Spleen (tissue), 11 donors: ENCODE data around the gene SAC3D1. TPM values are rescaled to one million over a fixed set of nuclear protein-coding genes. Genes with fewer than 3 reads are reported as not detected.

Experiments used
- DNase-seq: peaks from one replicate; pipeline ENCODE4 v3.0.0-alpha.2; 2020
- H3K27ac ChIP-seq, 8 donors: fragments of 200-600 bp; sonication (generic) in 7 of 8; 1 replicate in 4 of 8; 2 replicates in 4 of 8; pipeline versions ENCODE4 v1.5.0 to v1.8.0; 2016 to 2021; ENCODE audit warnings: inconsistent platforms in 4 of 8, mild to moderate bottlenecking in 4 of 8, moderate library complexity in 1 of 8
- H3K27me3 ChIP-seq, 7 donors: fragments of 200-600 bp; sonication (generic) in 6 of 7; replicated peaks in 1 of 7; 1 replicate in 4 of 7; 2 replicates in 3 of 7; pipeline versions ENCODE4 v1.5.0 to v1.8.0; 2016 to 2021; ENCODE audit warnings: inconsistent platforms in 3 of 7, mild to moderate bottlenecking in 1 of 7
- H3K36me3 ChIP-seq, 6 donors: fragments of 200-600 bp; sonication (generic) in 5 of 6; 1 replicate in 4 of 6; 2 replicates in 2 of 6; pipeline versions ENCODE4 v1.5.0 to v1.8.0; 2016 to 2021; ENCODE audit warnings: inconsistent platforms in 2 of 6
- H3K4me1 ChIP-seq, 6 donors: fragments of 200-600 bp; sonication (generic) in 5 of 6; 1 replicate in 3 of 6; 2 replicates in 3 of 6; pipeline versions ENCODE4 v1.5.0 to v1.8.0; 2016 to 2021; ENCODE audit warnings: inconsistent platforms in 3 of 6
- H3K4me3 ChIP-seq, 8 donors: fragments of 200-600 bp; sonication (generic) in 7 of 8; 1 replicate in 4 of 8; 2 replicates in 4 of 8; pipeline versions ENCODE4 v1.5.0 to v1.8.0; 2016 to 2021; ENCODE audit warnings: inconsistent platforms in 4 of 8, mild to moderate bottlenecking in 4 of 8, moderate library complexity in 2 of 8
- H3K9me3 ChIP-seq, 8 donors: fragments of 200-600 bp; sonication (generic) in 7 of 8; 1 replicate in 4 of 8; 2 replicates in 4 of 8; pipeline versions ENCODE4 v1.5.0 to v1.8.0; 2016 to 2021; ENCODE audit warnings: inconsistent platforms in 4 of 8
- CTCF ChIP-seq, 11 experiments: fragments of 200-600 bp in 7 of 11; fragments of 450-650 bp in 4 of 11; sonication (generic) in 4 of 11; IDR thresholded peaks in 8 of 11; conservative IDR thresholded peaks in 3 of 11; 1 replicate in 7 of 11; 2 replicates in 4 of 11; pipeline versions ENCODE4 v1.4.0 to v1.8.0; 2016 to 2021; ENCODE audit warnings: antibody characterized with exemption in 11 of 11, inconsistent platforms in 4 of 11, mild to moderate bottlenecking in 1 of 11
- POLR2A ChIP-seq, 3 donors: fragments of 450-650 bp; IDR thresholded peaks; one replicate each; pipeline ENCODE4 v1.5.1; 2017; ENCODE audit warnings: antibody characterized with exemption in 3 of 3, mild to moderate bottlenecking in 1 of 3
- POLR2AphosphoS5 ChIP-seq, 3 donors: sonication (generic); formaldehyde crosslinking; IDR thresholded peaks; one replicate each; pipeline ENCODE4 v1.5.1; 2017; ENCODE audit warnings: antibody characterized with exemption in 3 of 3
- WGBS, 5 donors: extraction: QIAGEN DNeasy Blood & Tissue Kit in 3 of 5; methylation state at CpG; one replicate each; pipeline versions ENCODE4 v1.1.5 to v1.1.7; 2013 to 2018; 5-methylcytosine and 5-hydroxymethylcytosine counted together
- intact Hi-C: fragments of 100-400 bp; cut with DNase I; formaldehyde crosslinking; loops from one replicate; pipeline ENCODE4 v1.15.0; 2023; ENCODE audit warnings: low total_unique reads
- polyA plus RNA-seq, 3 donors: library from polyadenylated mRNA; stranded (reverse); fragments of 200-250 nt; gene quantifications; one replicate each; pipeline ENCODE4 v1.2.1, GENCODE V29; 2013
- total RNA-seq, 7 donors: library from RNA; depleted of rRNA in 3 of 7; stranded (reverse); fragments of >200 nt in 3 of 7; fragmentation: NEBNext Ultra II Directional in 4 of 7; extraction: Animal tissue kit (Norgen Biotek cat#: 25700) in 4 of 7; gene quantifications; one replicate each; pipeline versions ENCODE4 v1.1.0 to v1.2.1, GENCODE V29; 2016 to 2021
- donor health status: healthy with polysubstance abuse.
- donor health status: DM: no; HTN: no; CAD: no; lungs with moderate emphysema.
- donor health status: DM: no; HTN: no; CAD: no.
- donor health status: Bipolar disorder and iron deficiency.
- donor health status: healthy.
- donor health status: DM: no; HTN: no; CAD: no.
- donor health status: DM: yes; HTN: yes; CAD: no.

SAC3D1 gene
- total and polyA plus RNA-seq, 10 donors, result 5.2 to 11.9 (median 6.8) TPM

- peaks cover 13 to 48% (median 29%) of the 10 kb centered on the region in 6 donors for H3K4me1 ChIP-seq
- 15 to 35% (median 16%) methylated on average over 9 to 22 of the region's 22 CpGs for WGBS, 5 donors
- no peaks in the 10 kb centered on the region for H3K27me3 ChIP-seq
- TF ChIP-seq CTCF (IDR thresholded peaks at IDR 0.05 in 8 of 11, conservative IDR thresholded peaks at IDR 0.05 in 3 of 11) (peak; percentile 64 to 94 (median 86)), POLR2AphosphoS5 (IDR thresholded peaks at IDR 0.05) (peak; percentile 89 to 92 (median 89)), POLR2A (IDR thresholded peaks at IDR 0.05) (peak in 2 of 3 donors; percentile 46 to 74)
- H3K4me3 ChIP-seq, result peak overlapping the region; percentile 68 to 95 (median 79)
- H3K9me3 ChIP-seq, result no peaks in the 10 kb centered on the region
- intact Hi-C loops, result no loop called here
- peak; percentile 97 for DNase-seq
- peak overlapping the region; percentile 96 to 100 (median 99) for H3K27ac ChIP-seq
- peaks cover 0 to 11% (median 2%) of the 10 kb centered on the region in 6 donors for H3K36me3 ChIP-seq
Measured at GRCh38 chr11:65013130-65013887, 27.7 kb upstream of the SAC3D1 start.

- intact Hi-C loops, result no loop called here
- WGBS, 5 donors, result 0 to 1% (median 0%) methylated on average over 36 to 96 of the region's 96 CpGs
- Histone ChIP-seq H3K4me1 (peaks cover 13 to 48% (median 29%) of the 10 kb centered on the region in 6 donors), H3K4me3 (peak within 1 kb of the TSS; percentile 68 to 95 (median 79)), H3K27ac (peak within 1 kb of the TSS; percentile 96 to 100 (median 99)), H3K27me3 (no peaks in the 10 kb centered on the region), H3K9me3 (no peaks in the 10 kb centered on the region), H3K36me3 (peaks cover 0 to 19% (median 10%) of the 10 kb centered on the region in 6 donors)
- peak; percentile 96 for DNase-seq
- peak; percentile 3 to 95 (median 91) for TF ChIP-seq CTCF (IDR thresholded peaks at IDR 0.05 in 8 of 11, conservative IDR thresholded peaks at IDR 0.05 in 3 of 11)
- peak in 1 of 3 donors; percentile 18 for TF ChIP-seq POLR2A (IDR thresholded peaks at IDR 0.05)
- peak; percentile 78 to 89 (median 89) for TF ChIP-seq POLR2AphosphoS5 (IDR thresholded peaks at IDR 0.05)
Measured at GRCh38 chr11:65013888-65014725, 26.9 kb upstream of the SAC3D1 start, which contains the start of gene ARL2. Gene ARL2, plus strand, starts transcription at chr11:65014160. Its CDS starts 48 bp downstream, at chr11:65014208.

- intact Hi-C loops, result no loop called here
Measured at GRCh38 chr11:65014726-65015227, 26.2 kb upstream of the SAC3D1 start.

More at GRCh38 chr11:65014726-65015227, 26.2 kb upstream of the SAC3D1 start:
- Histone ChIP-seq H3K27ac (peak overlapping the region; percentile 96 to 100 (median 99)), H3K36me3 (peaks cover 0 to 26% (median 14%) of the 10 kb centered on the region in 6 donors), H3K4me3 (peak overlapping the region; percentile 68 to 95 (median 79)), H3K9me3 (no peaks in the 10 kb centered on the region), H3K27me3 (no peaks in the 10 kb centered on the region), H3K4me1 (peaks cover 13 to 48% (median 29%) of the 10 kb centered on the region in 6 donors)
- no peak for DNase-seq
- TF ChIP-seq POLR2A (IDR thresholded peaks at IDR 0.05), result no peak
- TF ChIP-seq CTCF (IDR thresholded peaks at IDR 0.05 in 8 of 11, conservative IDR thresholded peaks at IDR 0.05 in 3 of 11), result no peak
- no peak for TF ChIP-seq POLR2AphosphoS5 (IDR thresholded peaks at IDR 0.05)
- WGBS, 5 donors, result 30 to 60% (median 31%) methylated on average over 12 to 23 of the region's 23 CpGs
